Measurements from ENCODE around the gene AUTS2. TPM values are rescaled to one million over a fixed set of nuclear protein-coding genes. Genes with fewer than 3 reads are reported as not detected.
"Not testable (repeated sequence)": the region's sequence is repeated elsewhere in the genome, so short reads cannot be mapped to it uniquely, and the experiment has no call there.

The AUTS2 gene
- total RNA-seq, 1 experiment from 2014 or later = 4.6 TPM

DNA sequence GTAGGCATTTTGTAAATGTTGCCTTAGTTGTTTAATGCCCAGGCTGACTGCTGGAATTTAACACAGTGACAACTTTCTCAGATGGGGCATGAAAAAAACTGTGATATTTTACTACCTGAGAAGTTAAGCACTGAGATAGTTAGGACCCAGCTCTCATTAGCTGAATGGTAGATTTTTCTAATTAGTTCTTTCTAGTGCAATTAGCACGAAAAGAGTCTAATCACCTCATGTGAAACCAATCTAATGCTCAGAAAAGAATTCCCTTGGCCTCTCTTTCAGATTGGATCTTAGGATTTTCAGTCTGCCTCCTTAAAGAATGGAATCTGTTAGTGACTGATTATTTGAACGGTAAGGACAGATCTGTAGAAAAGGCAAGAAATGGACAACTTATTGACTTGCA lies 743.2 kb downstream of the AUTS2 start:
- DNase-seq (ENCODE audit: low read depth) = no peak

DNA sequence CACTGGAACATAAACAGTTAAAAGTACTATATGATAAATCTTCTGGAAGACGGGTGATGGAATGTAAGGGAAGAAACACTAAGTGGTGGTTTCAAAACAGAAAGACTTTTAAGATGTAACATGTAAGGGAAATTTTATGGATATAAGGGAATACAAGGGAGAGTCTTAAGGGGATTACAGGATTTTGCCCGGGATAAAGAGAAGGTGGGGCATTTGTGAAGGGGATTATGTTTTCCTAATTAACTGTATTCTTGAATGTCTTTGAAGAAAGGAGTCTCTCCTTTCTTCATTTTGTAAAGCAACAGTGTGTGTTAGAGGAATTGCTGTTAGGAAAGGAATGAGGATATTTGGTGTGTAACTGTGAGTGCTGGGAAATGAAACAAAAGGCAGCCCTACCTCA lies 745.2 kb downstream of the AUTS2 start:
- no peak for DNase-seq (ENCODE audit: low read depth)

GRCh38 chr7:70344726-70345125 lies 746.5 kb downstream of the AUTS2 start:
- DNase-seq (ENCODE audit: low read depth) = no peak

DNA sequence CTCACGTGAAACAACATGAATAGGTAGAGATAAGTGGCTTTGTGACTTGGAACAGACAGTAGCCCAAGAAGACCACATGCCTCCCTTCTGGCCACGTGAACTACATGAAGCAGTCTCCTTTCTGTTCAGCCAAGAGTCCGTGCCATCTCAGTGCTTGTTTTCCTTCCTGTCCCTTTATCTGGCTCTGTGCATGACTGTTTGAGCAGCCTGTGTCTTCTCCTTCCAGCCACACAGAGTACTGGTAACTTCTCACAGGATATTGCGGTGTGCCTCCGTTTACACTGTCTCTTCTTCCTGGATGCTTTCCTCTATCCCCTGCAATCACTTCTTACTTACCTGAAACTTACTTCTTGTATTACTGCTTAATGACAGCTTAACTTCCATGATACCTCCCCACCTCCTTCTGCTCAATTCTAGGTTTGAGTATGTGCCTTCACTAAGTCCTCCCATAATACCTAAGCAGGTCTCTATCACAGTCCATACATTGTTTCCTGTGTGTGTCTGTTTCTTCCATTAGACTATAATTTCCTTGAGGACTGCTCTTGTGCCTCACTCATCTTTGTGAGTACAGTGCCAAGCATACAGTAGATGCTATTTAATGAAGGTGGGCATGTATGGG lies 748.7 kb downstream of the AUTS2 start:
- no peak for DNase-seq (ENCODE audit: low read depth)

- no peak for DNase-seq (ENCODE audit: low read depth)
Measured at GRCh38 chr7:70347463-70348254, 749.4 kb downstream of the AUTS2 start.

DNA sequence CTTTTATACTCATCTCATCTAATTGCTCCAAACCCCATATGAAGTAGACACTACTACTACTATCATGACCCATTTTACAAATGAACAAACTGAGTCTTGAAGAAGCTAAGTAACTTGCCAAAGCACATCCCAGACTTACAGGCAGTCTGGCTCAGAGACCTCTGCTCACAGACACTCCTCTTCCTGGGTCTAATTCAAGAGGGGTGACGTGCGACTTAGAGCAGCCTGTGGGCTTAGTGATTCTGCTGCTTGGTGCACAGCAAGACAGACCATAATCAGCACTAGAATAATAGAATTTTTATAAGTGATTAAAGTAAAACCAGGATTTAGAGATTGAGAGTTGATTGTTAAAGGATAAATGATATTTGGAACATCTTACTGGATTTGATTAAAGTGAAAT lies 750.8 kb downstream of the AUTS2 start:
- no peak for DNase-seq (ENCODE audit: low read depth)

- no peak for DNase-seq (ENCODE audit: low read depth)
Measured at GRCh38 chr7:70349819-70350218, 751.5 kb downstream of the AUTS2 start.

DNA sequence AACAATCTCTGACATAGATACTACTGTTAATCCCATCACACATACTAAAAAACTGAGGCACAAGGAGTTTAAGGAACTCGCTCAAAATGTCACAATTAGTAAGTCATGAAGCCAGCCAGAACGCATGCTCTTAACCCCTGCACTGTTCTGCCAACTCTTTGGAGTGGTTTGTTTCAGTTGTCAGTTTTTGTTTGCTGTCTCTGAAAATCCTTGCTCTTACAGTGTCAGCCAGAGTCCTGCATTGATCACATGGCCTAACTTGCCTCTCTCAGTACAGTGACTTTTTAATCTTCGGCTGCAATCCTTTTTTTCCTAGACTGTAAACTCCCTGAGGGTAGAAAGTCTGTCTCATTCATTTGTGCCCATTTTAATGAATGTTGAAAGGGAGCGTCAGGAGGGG lies 753.8 kb downstream of the AUTS2 start:
- DNase-seq (ENCODE audit: low read depth) = no peak

DNA sequence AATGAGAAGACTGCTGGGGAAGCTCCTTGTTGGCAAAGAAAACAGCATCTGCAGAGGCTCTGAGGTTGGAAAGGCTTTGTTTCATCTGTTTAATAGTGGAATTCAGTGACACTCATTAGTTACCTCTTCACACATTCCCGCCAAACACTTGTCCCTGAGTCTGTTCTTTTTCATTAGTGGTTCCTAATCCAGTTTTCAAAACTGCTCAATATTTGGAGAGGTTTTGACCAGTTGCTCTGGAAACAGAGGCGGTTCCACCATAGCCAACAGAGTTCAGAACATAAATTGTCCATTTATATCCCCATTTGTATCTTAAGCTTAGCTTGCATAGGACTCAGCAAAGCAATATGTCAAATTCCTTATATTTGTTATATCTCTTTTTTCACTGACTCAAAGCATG lies 754.6 kb downstream of the AUTS2 start:
- no peak for DNase-seq (ENCODE audit: low read depth)

DNA sequence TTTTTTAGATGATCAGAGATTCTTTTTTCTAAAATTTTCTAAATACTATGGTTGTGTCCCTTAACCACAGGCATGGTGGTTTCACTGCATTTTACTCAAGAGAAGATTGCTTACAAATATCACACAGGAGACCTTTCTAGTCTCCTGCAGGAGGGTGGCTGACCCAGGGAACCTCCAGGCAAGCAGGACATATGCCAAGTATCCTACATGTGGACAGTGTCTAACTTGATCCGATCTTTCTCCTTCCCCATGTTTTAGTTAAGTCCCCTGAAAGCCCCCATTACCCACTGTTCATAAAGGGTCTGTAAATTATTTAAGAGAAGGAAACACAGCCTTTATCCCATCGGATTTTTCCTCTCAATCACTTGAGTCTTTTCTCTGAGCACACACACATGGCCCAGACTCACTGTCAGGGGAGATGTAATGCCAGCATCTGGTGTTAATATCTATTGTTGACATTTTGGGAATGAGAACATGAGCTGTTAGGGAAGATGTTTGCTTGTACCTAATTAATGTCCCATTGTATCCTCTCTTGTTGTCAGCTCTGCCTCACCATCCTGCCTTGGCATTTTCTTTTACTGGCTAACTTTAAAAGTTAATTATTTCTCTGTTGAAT lies 755.2 kb downstream of the AUTS2 start:
- DNase-seq (ENCODE audit: low read depth) = no peak

DNA sequence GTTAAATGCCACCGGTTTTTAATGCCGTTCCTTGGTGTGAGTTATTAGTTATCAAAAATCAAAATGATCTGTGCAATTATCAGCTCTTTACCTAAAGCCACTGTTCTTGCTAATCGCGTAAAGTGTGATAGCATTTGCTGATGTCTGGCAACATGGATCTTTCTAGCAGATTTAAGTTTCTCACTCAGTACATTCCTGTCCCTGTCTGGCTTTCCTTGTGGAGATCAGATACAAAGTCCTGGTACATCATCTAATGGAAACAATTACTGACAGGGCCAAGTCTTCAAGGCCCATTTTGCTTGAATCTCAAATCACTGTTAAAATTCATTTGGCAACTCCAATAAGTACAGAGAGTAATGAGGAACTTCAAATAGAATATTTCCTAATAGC lies 755.7 kb downstream of the AUTS2 start:
- no peak for DNase-seq (ENCODE audit: low read depth)

DNA sequence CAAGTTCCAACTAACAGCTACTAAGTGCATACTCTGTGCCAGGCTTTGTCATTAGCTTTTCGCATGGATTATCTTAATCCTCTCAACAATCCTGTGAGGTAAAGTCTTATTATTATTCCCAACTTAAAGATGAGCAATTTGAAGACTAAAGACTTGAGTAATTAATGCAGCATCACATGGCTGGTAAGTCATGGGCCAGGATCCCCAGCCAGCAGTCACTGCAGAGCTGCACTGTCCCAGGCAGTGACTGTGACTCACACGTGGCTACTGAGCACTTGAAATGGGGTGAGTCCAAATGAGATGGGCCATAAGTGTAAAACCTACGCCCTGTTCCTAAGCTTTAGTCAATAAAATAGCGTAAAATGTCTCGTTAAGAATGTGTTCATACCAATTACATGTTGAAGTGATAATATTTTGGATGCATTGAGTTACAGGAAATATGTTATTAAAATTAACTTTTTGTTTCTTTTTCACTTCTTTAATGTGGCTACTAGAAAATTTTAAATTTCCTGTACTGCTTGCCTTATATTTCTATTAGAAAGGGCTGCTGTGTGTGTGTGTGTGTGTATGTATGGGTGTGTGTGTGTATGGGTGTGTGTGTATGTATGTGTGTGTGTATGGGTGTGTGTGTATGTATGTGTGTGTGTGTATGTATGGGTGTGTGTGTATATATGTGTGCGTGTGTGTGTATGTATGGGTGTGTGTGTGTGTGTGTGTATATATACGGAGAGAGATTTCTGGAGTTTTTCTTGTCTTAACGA lies 756.3 kb downstream of the AUTS2 start:
- no peak for DNase-seq (ENCODE audit: low read depth)

DNA sequence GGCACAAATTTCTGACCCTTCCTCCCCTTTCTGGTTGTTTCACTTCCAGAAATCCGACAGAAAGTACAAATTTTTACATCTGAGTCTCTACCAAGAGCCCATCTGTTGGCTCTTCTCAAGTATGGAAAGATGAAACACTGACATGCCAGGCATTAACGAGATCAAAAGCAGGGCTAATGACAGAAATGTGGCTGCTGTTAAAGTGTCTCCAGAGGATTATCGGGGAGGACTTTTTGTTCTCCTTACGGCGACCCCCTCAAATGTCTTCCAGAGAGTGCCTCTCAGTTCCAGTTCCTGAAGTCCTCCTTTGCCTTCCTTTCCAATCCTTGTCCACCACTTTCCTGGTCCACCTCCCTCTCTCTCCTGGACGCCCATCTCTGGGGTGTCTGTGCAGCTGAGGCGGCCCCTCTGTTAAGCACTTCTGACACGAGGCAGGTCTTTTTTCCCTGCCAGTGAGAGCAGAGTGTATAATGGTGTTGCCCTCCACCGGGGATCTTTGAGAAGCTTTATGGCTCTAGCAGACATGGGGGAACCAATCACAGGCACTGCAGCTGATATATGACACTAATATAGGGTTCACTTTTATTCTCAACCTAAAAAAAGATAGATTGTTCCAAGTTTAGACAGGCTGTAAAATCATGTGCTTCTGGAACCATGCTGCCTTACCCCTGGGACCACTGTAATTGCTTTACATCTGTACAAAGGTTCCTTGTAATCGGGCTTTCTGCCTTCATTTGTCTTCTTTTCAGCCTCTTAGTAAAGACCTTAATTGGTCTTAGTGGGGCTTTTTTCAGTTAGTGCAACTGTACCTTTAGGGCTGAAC lies 757.1 kb downstream of the AUTS2 start:
- DNase-seq (ENCODE audit: low read depth) = no peak

- DNase-seq (ENCODE audit: low read depth) = no peak
Measured at GRCh38 chr7:70356085-70356786, 758.0 kb downstream of the AUTS2 start.

DNA sequence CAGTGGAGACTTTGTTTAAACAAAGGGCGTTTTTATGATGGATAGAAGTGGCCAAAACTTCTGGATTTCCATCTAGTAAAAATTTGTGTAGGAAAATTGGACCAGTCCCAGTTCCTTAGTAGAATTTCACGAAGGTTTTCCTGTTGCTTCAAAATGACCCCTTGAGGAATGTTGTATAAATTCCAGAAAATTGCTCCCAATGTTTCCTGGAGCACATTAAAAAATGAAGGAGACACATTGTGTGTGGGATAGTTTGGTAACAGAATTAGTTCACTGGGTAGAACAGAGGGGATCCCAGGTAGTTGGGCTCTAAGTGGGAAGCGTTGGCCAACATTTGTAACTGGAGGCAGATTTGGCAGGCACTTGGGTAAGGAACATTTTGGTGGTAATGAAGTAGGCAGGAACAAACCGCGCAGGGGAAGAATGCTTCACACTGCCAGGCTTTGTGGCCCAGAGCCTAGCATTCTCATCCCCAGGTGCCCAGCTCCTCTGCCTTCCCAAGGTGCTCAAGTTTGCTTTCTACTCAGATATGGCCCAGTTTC lies 758.6 kb downstream of the AUTS2 start:
- DNase-seq (ENCODE audit: low read depth) = no peak

- DNase-seq (ENCODE audit: low read depth) = no peak
Measured at GRCh38 chr7:70360557-70360956, 762.3 kb downstream of the AUTS2 start.

- DNase-seq (ENCODE audit: low read depth) = no peak
Measured at GRCh38 chr7:70361821-70362220, 763.5 kb downstream of the AUTS2 start.

DNA sequence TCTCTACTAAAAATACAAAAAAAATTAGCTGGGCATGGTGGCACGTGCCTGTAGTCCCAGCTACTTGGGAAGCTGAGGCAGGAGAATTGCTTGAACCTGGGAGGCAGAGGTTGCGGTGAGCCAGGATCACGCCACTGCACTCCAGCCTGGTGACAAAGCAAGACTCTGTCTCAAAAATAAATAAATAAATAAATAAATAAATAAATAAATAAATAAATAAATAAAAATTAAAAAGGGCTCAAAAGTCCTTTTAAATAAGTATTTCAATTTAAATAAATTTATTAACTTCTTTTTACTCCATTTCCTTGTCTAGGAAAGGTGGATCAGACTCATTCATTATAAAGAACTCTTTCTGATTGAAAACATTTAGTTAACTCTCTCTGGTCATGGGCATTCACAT lies 766.1 kb downstream of the AUTS2 start:
- DNase-seq (ENCODE audit: low read depth) = not testable (repeated sequence)

DNA sequence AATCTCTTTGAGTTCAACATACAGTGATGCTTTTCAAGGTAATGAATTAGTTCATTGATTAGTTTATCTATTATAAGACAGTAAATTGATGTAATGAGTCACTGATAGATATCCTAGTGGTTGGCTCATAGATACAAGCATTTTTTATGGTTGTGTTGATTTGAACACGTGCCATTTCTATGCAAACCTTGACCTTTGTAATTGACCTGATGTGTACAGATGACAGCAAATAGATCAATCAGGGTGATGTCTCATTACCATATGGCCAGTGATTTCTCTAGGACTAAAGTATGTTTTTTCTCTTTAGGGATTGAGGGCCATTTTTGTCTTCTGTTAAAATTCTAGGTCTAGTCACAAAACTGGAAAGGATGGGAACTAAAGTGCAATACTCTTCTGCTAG lies 773.4 kb downstream of the AUTS2 start:
- DNase-seq (ENCODE audit: low read depth) = no peak

- no peak for DNase-seq (ENCODE audit: low read depth)
Measured at GRCh38 chr7:70372768-70373515, 774.7 kb downstream of the AUTS2 start.

All from LHCN-M2 (cell line).